Measurements from ENCODE around the gene DNAJC5. TPM values are rescaled to one million over a fixed set of nuclear protein-coding genes. Genes with fewer than 3 reads are reported as not detected.
A peak's percentile ranks its signal among the peaks of the same experiment; 100 is the strongest.

The DNAJC5 gene
- total and polyA plus RNA-seq, 2 experiments from 2014 or later = 7.1 to 33.5 TPM

DNA sequence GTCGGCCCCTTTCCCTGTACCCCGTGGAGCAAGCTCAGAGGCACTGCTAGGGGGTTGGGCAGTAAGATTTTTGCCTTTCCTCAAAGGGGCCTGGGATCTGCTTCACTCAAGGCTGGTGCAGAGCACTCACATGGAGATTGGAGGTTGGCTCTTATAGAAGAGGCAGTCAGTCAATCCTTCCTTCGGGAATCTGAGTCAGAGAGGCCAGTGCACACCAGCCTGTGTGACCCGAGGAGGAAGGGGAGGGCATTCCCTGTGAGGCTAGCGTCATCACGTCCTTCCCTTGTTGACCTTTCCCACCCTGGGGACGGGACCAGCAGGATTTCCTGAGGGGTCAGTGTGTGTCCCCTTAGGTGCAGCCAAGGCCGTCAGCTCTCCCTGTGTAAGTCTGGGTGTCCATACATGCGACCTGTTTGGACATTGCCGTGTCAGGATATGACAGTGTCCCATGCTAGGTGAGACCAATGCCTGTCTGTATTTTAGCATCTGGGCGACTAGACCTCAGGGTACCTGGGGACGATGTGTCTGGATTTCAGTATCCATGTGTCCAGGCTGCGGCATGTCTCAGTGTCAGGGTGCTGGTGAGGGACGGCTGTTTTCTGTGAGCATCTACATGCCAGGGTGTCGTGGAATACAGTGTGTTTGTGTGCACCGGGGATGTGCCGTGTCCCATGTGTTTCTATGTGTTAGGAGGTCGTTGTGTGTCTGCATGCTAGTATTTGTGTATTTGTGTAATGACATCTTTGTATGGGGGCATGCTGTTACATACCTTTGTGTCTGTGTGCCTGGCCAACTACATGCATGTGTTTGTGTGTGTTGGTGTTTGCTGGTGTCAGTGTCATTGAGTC lies 77.6 kb downstream of the DNAJC5 start (continued):
- TF ChIP-seq POLR2AphosphoS5 (IDR thresholded peaks at IDR 0.05; ENCODE audit: low read depth) (no peak), CREB1 (CRISPR knock-in tag; IDR thresholded peaks at IDR 0.05; ENCODE audit: low read depth) (no peak)
- TF ChIP-seq, protein P1, sequence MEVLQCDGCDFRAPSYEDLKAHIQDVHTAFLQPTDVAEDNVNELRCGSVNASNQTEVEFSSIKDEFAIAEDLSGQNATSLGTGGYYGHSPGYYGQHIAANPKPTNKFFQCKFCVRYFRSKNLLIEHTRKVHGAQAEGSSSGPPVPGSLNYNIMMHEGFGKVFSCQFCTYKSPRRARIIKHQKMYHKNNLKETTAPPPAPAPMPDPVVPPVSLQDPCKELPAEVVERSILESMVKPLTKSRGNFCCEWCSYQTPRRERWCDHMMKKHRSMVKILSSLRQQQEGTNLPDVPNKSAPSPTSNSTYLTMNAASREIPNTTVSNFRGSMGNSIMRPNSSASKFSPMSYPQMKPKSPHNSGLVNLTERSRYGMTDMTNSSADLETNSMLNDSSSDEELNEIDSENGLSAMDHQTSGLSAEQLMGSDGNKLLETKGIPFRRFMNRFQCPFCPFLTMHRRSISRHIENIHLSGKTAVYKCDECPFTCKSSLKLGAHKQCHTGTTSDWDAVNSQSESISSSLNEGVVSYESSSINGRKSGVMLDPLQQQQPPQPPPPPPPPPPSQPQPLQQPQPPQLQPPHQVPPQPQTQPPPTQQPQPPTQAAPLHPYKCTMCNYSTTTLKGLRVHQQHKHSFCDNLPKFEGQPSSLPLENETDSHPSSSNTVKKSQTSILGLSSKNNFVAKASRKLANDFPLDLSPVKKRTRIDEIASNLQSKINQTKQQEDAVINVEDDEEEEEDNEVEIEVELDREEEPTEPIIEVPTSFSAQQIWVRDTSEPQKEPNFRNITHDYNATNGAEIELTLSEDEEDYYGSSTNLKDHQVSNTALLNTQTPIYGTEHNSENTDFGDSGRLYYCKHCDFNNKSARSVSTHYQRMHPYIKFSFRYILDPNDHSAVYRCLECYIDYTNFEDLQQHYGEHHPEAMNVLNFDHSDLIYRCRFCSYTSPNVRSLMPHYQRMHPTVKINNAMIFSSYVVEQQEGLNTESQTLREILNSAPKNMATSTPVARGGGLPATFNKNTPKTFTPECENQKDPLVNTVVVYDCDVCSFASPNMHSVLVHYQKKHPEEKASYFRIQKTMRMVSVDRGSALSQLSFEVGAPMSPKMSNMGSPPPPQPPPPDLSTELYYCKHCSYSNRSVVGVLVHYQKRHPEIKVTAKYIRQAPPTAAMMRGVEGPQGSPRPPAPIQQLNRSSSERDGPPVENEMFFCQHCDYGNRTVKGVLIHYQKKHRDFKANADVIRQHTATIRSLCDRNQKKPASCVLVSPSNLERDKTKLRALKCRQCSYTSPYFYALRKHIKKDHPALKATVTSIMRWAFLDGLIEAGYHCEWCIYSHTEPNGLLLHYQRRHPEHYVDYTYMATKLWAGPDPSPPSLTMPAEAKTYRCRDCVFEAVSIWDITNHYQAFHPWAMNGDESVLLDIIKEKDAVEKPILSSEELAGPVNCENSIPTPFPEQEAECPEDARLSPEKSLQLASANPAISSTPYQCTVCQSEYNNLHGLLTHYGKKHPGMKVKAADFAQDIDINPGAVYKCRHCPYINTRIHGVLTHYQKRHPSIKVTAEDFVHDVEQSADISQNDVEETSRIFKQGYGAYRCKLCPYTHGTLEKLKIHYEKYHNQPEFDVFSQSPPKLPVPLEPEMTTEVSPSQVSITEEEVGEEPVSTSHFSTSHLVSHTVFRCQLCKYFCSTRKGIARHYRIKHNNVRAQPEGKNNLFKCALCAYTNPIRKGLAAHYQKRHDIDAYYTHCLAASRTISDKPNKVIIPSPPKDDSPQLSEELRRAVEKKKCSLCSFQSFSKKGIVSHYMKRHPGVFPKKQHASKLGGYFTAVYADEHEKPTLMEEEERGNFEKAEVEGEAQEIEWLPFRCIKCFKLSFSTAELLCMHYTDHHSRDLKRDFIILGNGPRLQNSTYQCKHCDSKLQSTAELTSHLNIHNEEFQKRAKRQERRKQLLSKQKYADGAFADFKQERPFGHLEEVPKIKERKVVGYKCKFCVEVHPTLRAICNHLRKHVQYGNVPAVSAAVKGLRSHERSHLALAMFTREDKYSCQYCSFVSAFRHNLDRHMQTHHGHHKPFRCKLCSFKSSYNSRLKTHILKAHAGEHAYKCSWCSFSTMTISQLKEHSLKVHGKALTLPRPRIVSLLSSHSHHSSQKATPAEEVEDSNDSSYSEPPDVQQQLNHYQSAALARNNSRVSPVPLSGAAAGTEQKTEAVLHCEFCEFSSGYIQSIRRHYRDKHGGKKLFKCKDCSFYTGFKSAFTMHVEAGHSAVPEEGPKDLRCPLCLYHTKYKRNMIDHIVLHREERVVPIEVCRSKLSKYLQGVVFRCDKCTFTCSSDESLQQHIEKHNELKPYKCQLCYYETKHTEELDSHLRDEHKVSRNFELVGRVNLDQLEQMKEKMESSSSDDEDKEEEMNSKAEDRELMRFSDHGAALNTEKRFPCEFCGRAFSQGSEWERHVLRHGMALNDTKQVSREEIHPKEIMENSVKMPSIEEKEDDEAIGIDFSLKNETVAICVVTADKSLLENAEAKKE (CRISPR knock-in tag; IDR thresholded peaks at IDR 0.05) = no peak

DNA sequence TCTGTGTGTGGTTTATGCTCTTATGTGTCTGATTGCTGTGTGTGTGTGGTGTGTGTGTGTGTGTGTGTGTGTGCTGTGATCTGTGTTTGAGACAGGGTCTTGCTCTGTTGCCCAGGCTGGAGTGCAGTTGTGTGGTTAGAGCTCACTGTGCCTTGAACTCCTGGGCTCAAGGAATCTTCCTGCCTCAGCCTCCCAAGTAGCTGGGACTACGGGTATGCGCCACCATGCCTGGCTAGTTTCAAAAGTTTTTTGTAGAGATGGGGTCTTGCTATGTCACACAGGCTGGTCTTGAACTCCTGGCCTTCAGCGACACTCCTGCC lies 78.2 kb downstream of the DNAJC5 start:
- Histone ChIP-seq H3K4me3 (peak overlapping the region; percentile 63; the same call in 1 of the 2 replicates), H3K9me2 (ENCODE audit: insufficient read depth) (no peaks in the 10 kb centered on the region), H3K27ac (ENCODE audit: low read depth) (no peak overlapping the region), H3K27me3 (ENCODE audit: insufficient read depth) (peaks cover 11% of the 10 kb centered on the region; the same call in 1 of the 2 replicates), H3K4me2 (peak overlapping the region; percentile 79), H2AFZ (no peak overlapping the region), H3K79me2 (replicated peaks; ENCODE audit: insufficient read depth) (peaks cover 9% of the 10 kb centered on the region), H4K20me1 (replicated peaks; ENCODE audit: insufficient read depth) (no peaks in the 10 kb centered on the region), H3K36me3 (ENCODE audit: insufficient read depth) (no peaks in the 10 kb centered on the region), H3F3A (replicated peaks; ENCODE audit: low read depth) (peaks cover 14% of the 10 kb centered on the region), H3K4me1 (ENCODE audit: insufficient read depth) (peaks cover 8% of the 10 kb centered on the region)
- Mint-ChIP-seq H3K27ac (no peak overlapping the region), H3K27me3 (ENCODE audit: insufficient read depth, low read depth, poor library complexity) (peaks cover 29% of the 10 kb centered on the region), H3K4me3 (peak overlapping the region; percentile 57), H3K36me3 (ENCODE audit: low read depth) (no peaks in the 10 kb centered on the region; the same call in 2 of the 3 replicates), H3K9me3 (no peaks in the 10 kb centered on the region; the same call in 2 of the 3 replicates), H3K4me1 (peaks cover 23% of the 10 kb centered on the region)
- no peak for ATAC-seq
- no peak for DNase-seq (ENCODE audit: low spot score)
- TF ChIP-seq POLR2AphosphoS5 (IDR thresholded peaks at IDR 0.05; ENCODE audit: low read depth) (no peak), ZNF331 (CRISPR knock-in tag; IDR thresholded peaks at IDR 0.05; ENCODE audit: low read depth) (no peak)
- TF ChIP-seq, protein P1 (CRISPR knock-in tag; IDR thresholded peaks at IDR 0.05) = no peak
- TF ChIP-seq, protein P2, sequence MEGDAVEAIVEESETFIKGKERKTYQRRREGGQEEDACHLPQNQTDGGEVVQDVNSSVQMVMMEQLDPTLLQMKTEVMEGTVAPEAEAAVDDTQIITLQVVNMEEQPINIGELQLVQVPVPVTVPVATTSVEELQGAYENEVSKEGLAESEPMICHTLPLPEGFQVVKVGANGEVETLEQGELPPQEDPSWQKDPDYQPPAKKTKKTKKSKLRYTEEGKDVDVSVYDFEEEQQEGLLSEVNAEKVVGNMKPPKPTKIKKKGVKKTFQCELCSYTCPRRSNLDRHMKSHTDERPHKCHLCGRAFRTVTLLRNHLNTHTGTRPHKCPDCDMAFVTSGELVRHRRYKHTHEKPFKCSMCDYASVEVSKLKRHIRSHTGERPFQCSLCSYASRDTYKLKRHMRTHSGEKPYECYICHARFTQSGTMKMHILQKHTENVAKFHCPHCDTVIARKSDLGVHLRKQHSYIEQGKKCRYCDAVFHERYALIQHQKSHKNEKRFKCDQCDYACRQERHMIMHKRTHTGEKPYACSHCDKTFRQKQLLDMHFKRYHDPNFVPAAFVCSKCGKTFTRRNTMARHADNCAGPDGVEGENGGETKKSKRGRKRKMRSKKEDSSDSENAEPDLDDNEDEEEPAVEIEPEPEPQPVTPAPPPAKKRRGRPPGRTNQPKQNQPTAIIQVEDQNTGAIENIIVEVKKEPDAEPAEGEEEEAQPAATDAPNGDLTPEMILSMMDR (conservative IDR thresholded peaks at IDR 0.05; ENCODE audit: low read depth in 2 of 2) = no peak
